WTC11 (cell line): ENCODE results near the gene LMO2. TPM values are rescaled to one million over a fixed set of nuclear protein-coding genes. Genes with fewer than 3 reads are reported as not detected.

Experiments
- ATAC-seq: fragments of 200-7000 bp; cut with Tn5 transposase; 2 replicates; pipeline ENCODE4 v1.10.0; 2021; ENCODE audit warnings: mild to moderate bottlenecking, moderate library complexity
- CTCF ChIA-PET: fragments of 300-600 bp; sonication (Branson Sonifier 250); formaldehyde crosslinking; loops from one replicate; lab custom pipeline; 2021; ENCODE audit warnings: antibody characterized with exemption; lab: Charles Lee
- POLR2A ChIA-PET: fragments of 350-600 bp; sonication (Branson Sonifier 250); formaldehyde crosslinking; loops from one replicate; lab custom pipeline; 2021; ENCODE audit warnings: antibody characterized with exemption; lab: Charles Lee
- DNase-seq: peaks from one replicate; pipeline ENCODE4 v3.0.0; 2021; ENCODE audit warnings: low spot score
- H3K27ac Mint-ChIP-seq: 2 replicates; pipeline ENCODE4 v1.8.0; 2021; ENCODE audit warnings: mixed read lengths
- H3K27me3 Mint-ChIP-seq: 2 replicates; pipeline ENCODE4 v1.8.0; 2021; ENCODE audit warnings: low read depth, mild to moderate bottlenecking, moderate library complexity, mixed read lengths
- H3K36me3 Mint-ChIP-seq: 2 replicates; pipeline ENCODE4 v1.8.0; 2021; ENCODE audit warnings: mixed read lengths
- H3K4me1 Mint-ChIP-seq: 2 replicates; pipeline ENCODE4 v1.8.0; 2022; ENCODE audit warnings: mixed read lengths
- H3K4me3 Mint-ChIP-seq: 2 replicates; pipeline ENCODE4 v1.8.0; 2021; ENCODE audit warnings: mild to moderate bottlenecking, moderate library complexity, mixed read lengths
- H3K9me3 Mint-ChIP-seq: 2 replicates; pipeline ENCODE4 v1.8.0; 2021; ENCODE audit warnings: mixed read lengths
- AR ChIP-seq: fragments of 250-450 bp; sonication (Bioruptor Pico); IDR thresholded peaks from 2 replicates; pipeline ENCODE4 v1.9.0; 2021; ENCODE audit warnings: mild to moderate bottlenecking
- E2F4 ChIP-seq: sonication (generic); formaldehyde crosslinking; IDR thresholded peaks from 2 replicates; pipeline ENCODE4 v1.8.1; 2022; ENCODE audit warnings: low read depth, mild to moderate bottlenecking, moderate library complexity, missing genetic modification reagents, borderline replicate concordance
- E2F5 ChIP-seq: sonication (generic); formaldehyde crosslinking; IDR thresholded peaks from 2 replicates; pipeline ENCODE4 v1.8.1; 2022; ENCODE audit warnings: mild to moderate bottlenecking, moderate library complexity, missing genetic modification reagents
- ERG ChIP-seq: fragments of 250-450 bp; sonication (Bioruptor Pico); IDR thresholded peaks from 2 replicates; pipeline ENCODE4 v1.8.0; 2021; ENCODE audit warnings: mild to moderate bottlenecking
- GRHL2 ChIP-seq: fragments of 250-450 bp; sonication (Bioruptor Pico); IDR thresholded peaks from 2 replicates; pipeline ENCODE4 v1.8.0; 2022; ENCODE audit warnings: mild to moderate bottlenecking, moderate library complexity; ENCODE audit not compliant: insufficient replicate concordance, severe bottlenecking
- HMGA2 ChIP-seq: fragments of 250-450 bp; sonication (Bioruptor Pico); IDR thresholded peaks from 2 replicates; pipeline ENCODE4 v1.4.0; 2021; ENCODE audit warnings: mild to moderate bottlenecking, moderate library complexity
- JUN ChIP-seq: sonication (generic); formaldehyde crosslinking; IDR thresholded peaks from 2 replicates; pipeline ENCODE4 v1.8.0; 2023; ENCODE audit warnings: mild to moderate bottlenecking, missing genetic modification reagents
- NFYB ChIP-seq: sonication (generic); formaldehyde crosslinking; conservative IDR thresholded peaks from 2 replicates; pipeline ENCODE4 v1.8.0; 2022; ENCODE audit warnings: low read depth, missing genetic modification reagents
- SP1 ChIP-seq: sonication (generic); formaldehyde crosslinking; conservative IDR thresholded peaks from 2 replicates; pipeline ENCODE4 v1.8.1; 2022; ENCODE audit warnings: missing genetic modification reagents
- TEAD1 ChIP-seq: sonication (generic); formaldehyde crosslinking; IDR thresholded peaks from 2 replicates; pipeline ENCODE4 v1.8.0; 2022; ENCODE audit warnings: mild to moderate bottlenecking, missing genetic modification reagents
- TEAD4 ChIP-seq: sonication (generic); formaldehyde crosslinking; IDR thresholded peaks from 2 replicates; pipeline ENCODE4 v1.8.0; 2022; ENCODE audit warnings: mild to moderate bottlenecking, missing genetic modification reagents
- TP53 ChIP-seq: sonication (generic); formaldehyde crosslinking; IDR thresholded peaks from 2 replicates; pipeline ENCODE4 v1.8.1; 2023; ENCODE audit warnings: mild to moderate bottlenecking, missing genetic modification reagents
- ZBTB21 ChIP-seq: sonication (generic); formaldehyde crosslinking; IDR thresholded peaks from 2 replicates; pipeline ENCODE4 v1.8.1; 2023; ENCODE audit warnings: mild to moderate bottlenecking, missing genetic modification reagents, borderline replicate concordance
- ZNF138 ChIP-seq: sonication (generic); formaldehyde crosslinking; conservative IDR thresholded peaks from 2 replicates; pipeline ENCODE4 v1.8.1; 2022; ENCODE audit warnings: mild to moderate bottlenecking, moderate library complexity, missing genetic modification reagents
- ZNF219 ChIP-seq: sonication (generic); formaldehyde crosslinking; IDR thresholded peaks from 2 replicates; pipeline ENCODE4 v1.8.0; 2023; ENCODE audit warnings: missing genetic modification reagents, mild to moderate bottlenecking, borderline replicate concordance
- ZNF232 ChIP-seq: sonication (generic); formaldehyde crosslinking; IDR thresholded peaks from 2 replicates; pipeline ENCODE4 v1.8.0; 2022; ENCODE audit warnings: mild to moderate bottlenecking, missing genetic modification reagents
- total RNA-seq: library from RNA; stranded (reverse); gene quantifications from 3 replicates; pipeline ENCODE4 v1.2.3, GENCODE V29; 2021
- TF ChIP-seq, protein P1 (sequence below): sonication (generic); formaldehyde crosslinking; IDR thresholded peaks from 2 replicates; pipeline ENCODE4 v1.8.1; 2023; ENCODE audit warnings: mild to moderate bottlenecking, missing genetic modification reagents, moderate library complexity
- TF ChIP-seq, protein P2 (sequence below): fragments of 250-450 bp; sonication (Bioruptor Pico); conservative IDR thresholded peaks from 2 replicates; pipeline ENCODE4 v1.9.0; 2021; ENCODE audit warnings: mild to moderate bottlenecking

LMO2 gene
- total RNA-seq, 1 experiment from 2014 or later = 3.4 TPM

DNA sequence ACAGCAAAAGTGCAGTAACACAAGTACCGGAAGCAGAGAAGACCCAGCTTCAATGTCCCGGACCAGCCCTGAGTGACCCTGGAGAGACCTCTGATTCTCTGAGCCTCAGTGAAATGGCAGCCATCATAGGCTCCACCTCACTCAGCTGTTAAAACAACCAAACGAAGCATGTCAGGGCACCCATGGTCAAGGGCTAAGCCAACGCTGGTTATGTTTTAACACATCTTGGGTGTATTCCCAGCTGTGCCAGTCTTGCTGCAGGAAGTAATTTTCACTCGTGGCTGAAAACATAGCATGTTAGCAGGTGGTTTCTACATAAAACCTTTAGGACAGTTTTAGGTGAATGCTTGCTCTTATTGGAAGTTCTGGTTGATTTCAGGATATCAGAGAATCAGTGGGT is 30.9 kb downstream of the LMO2 start:
- no peak for ATAC-seq
- Mint-ChIP-seq H3K4me3 (no peak overlapping the region), H3K36me3 (no peaks in the 10 kb centered on the region), H3K9me3 (no peaks in the 10 kb centered on the region)
- CTCF ChIA-PET = interaction anchor here (0.6 to 1.5 kb wide), 6 partner anchors 10 to 127 kb away, joined by 3 to 11 read pairs (median 3); no protein-coding TSS in a partner anchor
- DNase-seq = no peak
- no peak for TF ChIP-seq JUN (CRISPR knock-in tag)
- TF ChIP-seq TEAD1 (CRISPR knock-in tag) = no peak
- no peak for TF ChIP-seq ZNF232
- TF ChIP-seq, protein P1, sequence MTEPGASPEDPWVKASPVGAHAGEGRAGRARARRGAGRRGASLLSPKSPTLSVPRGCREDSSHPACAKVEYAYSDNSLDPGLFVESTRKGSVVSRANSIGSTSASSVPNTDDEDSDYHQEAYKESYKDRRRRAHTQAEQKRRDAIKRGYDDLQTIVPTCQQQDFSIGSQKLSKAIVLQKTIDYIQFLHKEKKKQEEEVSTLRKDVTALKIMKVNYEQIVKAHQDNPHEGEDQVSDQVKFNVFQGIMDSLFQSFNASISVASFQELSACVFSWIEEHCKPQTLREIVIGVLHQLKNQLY (CRISPR knock-in tag) = no peak
- no peak for TF ChIP-seq AR (CRISPR knock-in tag)
- no peak for TF ChIP-seq NFYB (CRISPR knock-in tag)
- TF ChIP-seq, all 79 proteins: peak for 0
- Mint-ChIP-seq H3K27ac (no peak overlapping the region), H3K4me1 (peaks cover 10% of the 10 kb centered on the region), H3K27me3 (peaks cover 14% of the 10 kb centered on the region)
- POLR2A ChIA-PET = no interaction called here

DNA sequence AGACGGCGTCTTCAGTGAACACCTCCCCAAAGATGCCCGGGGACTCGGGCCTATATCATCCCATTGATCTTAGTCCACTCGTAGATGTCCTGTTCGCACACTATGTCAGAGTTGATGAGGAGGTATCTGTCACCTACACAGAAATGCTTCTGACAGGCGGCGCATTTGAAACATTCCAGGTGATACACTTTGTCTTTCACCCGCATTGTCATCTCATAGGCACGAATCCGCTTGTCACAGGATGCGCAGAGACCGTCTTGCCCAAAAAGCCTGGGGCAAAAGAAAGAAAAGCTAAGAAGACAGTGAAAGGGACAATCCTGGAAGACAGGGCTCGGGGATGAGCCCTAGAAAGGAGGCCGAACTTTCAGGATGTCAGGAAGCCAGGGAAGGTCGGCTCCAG is 32.6 kb downstream of the LMO2 start:
- Mint-ChIP-seq H3K4me3 (no peak overlapping the region), H3K9me3 (no peaks in the 10 kb centered on the region), H3K27me3 (peaks cover 2% of the 10 kb centered on the region; the same call in 1 of the 2 replicates), H3K27ac (no peak overlapping the region), H3K36me3 (no peaks in the 10 kb centered on the region), H3K4me1 (peaks cover 13% of the 10 kb centered on the region)
- ATAC-seq = no peak
- ChIA-PET CTCF (interaction anchor here (3.3 kb wide), 1 partner anchor 112 kb away, joined by 13 read pairs; no protein-coding TSS in a partner anchor), POLR2A (no interaction called here)
- DNase-seq = no peak
- no peak for TF ChIP-seq ERG (CRISPR knock-in tag)
- TF ChIP-seq ZBTB21 (CRISPR knock-in tag) = no peak
- TF ChIP-seq SP1 (CRISPR knock-in tag) = no peak
- TF ChIP-seq TEAD4 (CRISPR knock-in tag) = no peak
- no peak for TF ChIP-seq ZNF219
- TF ChIP-seq E2F4 (CRISPR knock-in tag) = no peak
- no peak for TF ChIP-seq ZNF138 (CRISPR knock-in tag)
- TF ChIP-seq HMGA2 (CRISPR knock-in tag) = no peak
- TF ChIP-seq E2F5 (CRISPR knock-in tag) = no peak
- TF ChIP-seq AR (CRISPR knock-in tag) = no peak
- no peak for TF ChIP-seq GRHL2 (CRISPR knock-in tag)
- TF ChIP-seq, protein P2, sequence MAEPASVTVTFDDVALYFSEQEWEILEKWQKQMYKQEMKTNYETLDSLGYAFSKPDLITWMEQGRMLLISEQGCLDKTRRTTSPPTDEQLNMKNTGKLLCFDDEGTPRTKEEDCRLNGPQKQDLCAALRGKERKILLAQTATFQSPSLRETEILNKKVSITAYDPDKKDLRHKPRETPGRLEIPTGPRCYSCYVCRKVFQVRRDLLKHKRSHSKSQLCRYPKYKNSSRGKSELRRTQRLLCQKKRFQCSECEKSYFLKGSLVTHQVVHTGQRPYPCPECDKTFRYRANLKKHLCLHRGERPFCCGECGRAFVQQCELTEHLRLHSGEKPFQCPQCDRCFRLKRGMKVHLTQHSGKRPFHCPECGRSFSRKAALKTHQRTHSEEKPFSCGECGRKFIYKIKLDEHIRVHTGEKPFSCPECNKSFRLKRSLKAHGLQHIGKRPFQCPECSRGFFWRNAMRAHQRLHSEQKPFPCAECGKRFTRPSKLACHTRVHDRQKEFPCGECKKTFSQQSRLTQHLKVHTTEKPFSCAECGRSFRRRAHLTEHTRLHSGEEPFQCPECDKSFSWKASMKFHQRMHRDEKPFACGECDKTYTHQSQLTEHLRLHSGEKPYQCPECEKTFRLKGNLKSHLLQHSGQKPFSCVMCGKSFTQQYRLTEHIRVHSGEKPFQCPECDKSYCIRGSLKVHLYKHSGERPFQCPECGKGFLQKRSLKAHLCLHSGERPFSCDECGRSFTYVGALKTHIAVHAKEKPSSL (CRISPR knock-in tag) = no peak
- TF ChIP-seq TP53 (CRISPR knock-in tag) = no peak
